ENCODE results near the gene PYDC1. TPM values are rescaled to one million over a fixed set of nuclear protein-coding genes. Genes with fewer than 3 reads are reported as not detected.

PYDC1 gene
- total and polyA plus RNA-seq, 10 of the 15 experiments (the other 5 are each of a cell fraction or from before 2014, with no cell fraction given): not detected

GRCh38 chr16:31179747-31180459, 37.0 kb downstream of the PYDC1 start, which contains the start of gene FUS (continued):
- TF ChIP-seq TCF3 (IDR thresholded peaks at IDR 0.05; ENCODE audit: borderline replicate concordance, insufficient read depth, low read depth, low read length) (peak; percentile 98), ZNF217 (IDR thresholded peaks at IDR 0.05) (no peak), POLR2AphosphoS2 (IDR thresholded peaks at IDR 0.05; ENCODE audit: low read depth, low read length) (peak; percentile 100), EP300 (IDR thresholded peaks at IDR 0.05; ENCODE audit: borderline replicate concordance in 1 of 2, control insufficient read depth in 1 of 2, low read depth in 2 of 2, low read length in 2 of 2) (no peak), ASH2L (IDR thresholded peaks at IDR 0.05; ENCODE audit: borderline replicate concordance, low read depth) (0 out of 2 replicates have a peak, but pooled peaks have one; percentile 77), RUNX3 (IDR thresholded peaks at IDR 0.05; ENCODE audit: low read length) (peak; percentile 38), MYC (IDR thresholded peaks at IDR 0.05; ENCODE audit: insufficient read depth, insufficient read length, insufficient replicate concordance, low read length, severe bottlenecking) (no peak), CBFB (IDR thresholded peaks at IDR 0.05; ENCODE audit: low read depth) (peak; percentile 99), RAD51 (IDR thresholded peaks at IDR 0.05) (no peak), RFX5 (IDR thresholded peaks at IDR 0.05; ENCODE audit: low read depth, low read length) (no peak), TAF1 (IDR thresholded peaks at IDR 0.05; ENCODE audit: borderline replicate concordance, low read depth, low read length) (peak; percentile 100), NR2F1 (conservative IDR thresholded peaks at IDR 0.05) (no peak; the same call in 1 of the 2 replicates), CBX3 (IDR thresholded peaks at IDR 0.05; ENCODE audit: borderline replicate concordance, low read depth) (no peak), EGR1 (IDR thresholded peaks at IDR 0.05; ENCODE audit: borderline replicate concordance in 1 of 2, low read depth in 2 of 2, low read length in 2 of 2) (peak; percentile 93 to 100), IRF3 (IDR thresholded peaks at IDR 0.05) (peak; percentile 65)
- TF ChIP-seq, protein P1, sequence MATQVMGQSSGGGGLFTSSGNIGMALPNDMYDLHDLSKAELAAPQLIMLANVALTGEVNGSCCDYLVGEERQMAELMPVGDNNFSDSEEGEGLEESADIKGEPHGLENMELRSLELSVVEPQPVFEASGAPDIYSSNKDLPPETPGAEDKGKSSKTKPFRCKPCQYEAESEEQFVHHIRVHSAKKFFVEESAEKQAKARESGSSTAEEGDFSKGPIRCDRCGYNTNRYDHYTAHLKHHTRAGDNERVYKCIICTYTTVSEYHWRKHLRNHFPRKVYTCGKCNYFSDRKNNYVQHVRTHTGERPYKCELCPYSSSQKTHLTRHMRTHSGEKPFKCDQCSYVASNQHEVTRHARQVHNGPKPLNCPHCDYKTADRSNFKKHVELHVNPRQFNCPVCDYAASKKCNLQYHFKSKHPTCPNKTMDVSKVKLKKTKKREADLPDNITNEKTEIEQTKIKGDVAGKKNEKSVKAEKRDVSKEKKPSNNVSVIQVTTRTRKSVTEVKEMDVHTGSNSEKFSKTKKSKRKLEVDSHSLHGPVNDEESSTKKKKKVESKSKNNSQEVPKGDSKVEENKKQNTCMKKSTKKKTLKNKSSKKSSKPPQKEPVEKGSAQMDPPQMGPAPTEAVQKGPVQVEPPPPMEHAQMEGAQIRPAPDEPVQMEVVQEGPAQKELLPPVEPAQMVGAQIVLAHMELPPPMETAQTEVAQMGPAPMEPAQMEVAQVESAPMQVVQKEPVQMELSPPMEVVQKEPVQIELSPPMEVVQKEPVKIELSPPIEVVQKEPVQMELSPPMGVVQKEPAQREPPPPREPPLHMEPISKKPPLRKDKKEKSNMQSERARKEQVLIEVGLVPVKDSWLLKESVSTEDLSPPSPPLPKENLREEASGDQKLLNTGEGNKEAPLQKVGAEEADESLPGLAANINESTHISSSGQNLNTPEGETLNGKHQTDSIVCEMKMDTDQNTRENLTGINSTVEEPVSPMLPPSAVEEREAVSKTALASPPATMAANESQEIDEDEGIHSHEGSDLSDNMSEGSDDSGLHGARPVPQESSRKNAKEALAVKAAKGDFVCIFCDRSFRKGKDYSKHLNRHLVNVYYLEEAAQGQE (IDR thresholded peaks at IDR 0.05; ENCODE audit: low read depth, low read length): peak; percentile 65; the same call in 1 of the 2 replicates
- TF ChIP-seq, protein P2, sequence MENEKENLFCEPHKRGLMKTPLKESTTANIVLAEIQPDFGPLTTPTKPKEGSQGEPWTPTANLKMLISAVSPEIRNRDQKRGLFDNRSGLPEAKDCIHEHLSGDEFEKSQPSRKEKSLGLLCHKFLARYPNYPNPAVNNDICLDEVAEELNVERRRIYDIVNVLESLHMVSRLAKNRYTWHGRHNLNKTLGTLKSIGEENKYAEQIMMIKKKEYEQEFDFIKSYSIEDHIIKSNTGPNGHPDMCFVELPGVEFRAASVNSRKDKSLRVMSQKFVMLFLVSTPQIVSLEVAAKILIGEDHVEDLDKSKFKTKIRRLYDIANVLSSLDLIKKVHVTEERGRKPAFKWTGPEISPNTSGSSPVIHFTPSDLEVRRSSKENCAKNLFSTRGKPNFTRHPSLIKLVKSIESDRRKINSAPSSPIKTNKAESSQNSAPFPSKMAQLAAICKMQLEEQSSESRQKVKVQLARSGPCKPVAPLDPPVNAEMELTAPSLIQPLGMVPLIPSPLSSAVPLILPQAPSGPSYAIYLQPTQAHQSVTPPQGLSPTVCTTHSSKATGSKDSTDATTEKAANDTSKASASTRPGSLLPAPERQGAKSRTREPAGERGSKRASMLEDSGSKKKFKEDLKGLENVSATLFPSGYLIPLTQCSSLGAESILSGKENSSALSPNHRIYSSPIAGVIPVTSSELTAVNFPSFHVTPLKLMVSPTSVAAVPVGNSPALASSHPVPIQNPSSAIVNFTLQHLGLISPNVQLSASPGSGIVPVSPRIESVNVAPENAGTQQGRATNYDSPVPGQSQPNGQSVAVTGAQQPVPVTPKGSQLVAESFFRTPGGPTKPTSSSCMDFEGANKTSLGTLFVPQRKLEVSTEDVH (IDR thresholded peaks at IDR 0.05; ENCODE audit: low read depth, partially characterized antibody): peak; percentile 46
- TF ChIP-seq, protein P3, sequence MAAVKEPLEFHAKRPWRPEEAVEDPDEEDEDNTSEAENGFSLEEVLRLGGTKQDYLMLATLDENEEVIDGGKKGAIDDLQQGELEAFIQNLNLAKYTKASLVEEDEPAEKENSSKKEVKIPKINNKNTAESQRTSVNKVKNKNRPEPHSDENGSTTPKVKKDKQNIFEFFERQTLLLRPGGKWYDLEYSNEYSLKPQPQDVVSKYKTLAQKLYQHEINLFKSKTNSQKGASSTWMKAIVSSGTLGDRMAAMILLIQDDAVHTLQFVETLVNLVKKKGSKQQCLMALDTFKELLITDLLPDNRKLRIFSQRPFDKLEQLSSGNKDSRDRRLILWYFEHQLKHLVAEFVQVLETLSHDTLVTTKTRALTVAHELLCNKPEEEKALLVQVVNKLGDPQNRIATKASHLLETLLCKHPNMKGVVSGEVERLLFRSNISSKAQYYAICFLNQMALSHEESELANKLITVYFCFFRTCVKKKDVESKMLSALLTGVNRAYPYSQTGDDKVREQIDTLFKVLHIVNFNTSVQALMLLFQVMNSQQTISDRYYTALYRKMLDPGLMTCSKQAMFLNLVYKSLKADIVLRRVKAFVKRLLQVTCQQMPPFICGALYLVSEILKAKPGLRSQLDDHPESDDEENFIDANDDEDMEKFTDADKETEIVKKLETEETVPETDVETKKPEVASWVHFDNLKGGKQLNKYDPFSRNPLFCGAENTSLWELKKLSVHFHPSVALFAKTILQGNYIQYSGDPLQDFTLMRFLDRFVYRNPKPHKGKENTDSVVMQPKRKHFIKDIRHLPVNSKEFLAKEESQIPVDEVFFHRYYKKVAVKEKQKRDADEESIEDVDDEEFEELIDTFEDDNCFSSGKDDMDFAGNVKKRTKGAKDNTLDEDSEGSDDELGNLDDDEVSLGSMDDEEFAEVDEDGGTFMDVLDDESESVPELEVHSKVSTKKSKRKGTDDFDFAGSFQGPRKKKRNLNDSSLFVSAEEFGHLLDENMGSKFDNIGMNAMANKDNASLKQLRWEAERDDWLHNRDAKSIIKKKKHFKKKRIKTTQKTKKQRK (IDR thresholded peaks at IDR 0.05; ENCODE audit: low read depth, low read length): 0 out of 2 replicates have a peak, but pooled peaks have one; percentile 23

Measured in GM12878 (cell line).